ENCODE data around the gene CLDN4. TPM values are rescaled to one million over a fixed set of nuclear protein-coding genes. Genes with fewer than 3 reads are reported as not detected.

CLDN4 gene
- total RNA-seq, 1 donor from 2014 or later, result 29.5 TPM

GRCh38 chr7:73811760-73812168 is 19.0 kb upstream of the CLDN4 start:
- peak in 1 of 2 donors; percentile 81 for DNase-seq (ENCODE audit: extremely low spot score in 2 of 2)

GRCh38 chr7:73812996-73813395 is 17.8 kb upstream of the CLDN4 start:
- Histone ChIP-seq H3K36me3 (no peaks in the 10 kb centered on the region), H3K27me3 (no peaks in the 10 kb centered on the region), H3K9me3 (no peaks in the 10 kb centered on the region), H3K27ac (no peak overlapping the region), H3K4me1 (no peaks in the 10 kb centered on the region), H3K4me3 (no peak overlapping the region)
- intact Hi-C loops (cut with DNase I), result no loop called here
- TF ChIP-seq CTCF (IDR thresholded peaks at IDR 0.05) (no peak), POLR2A (IDR thresholded peaks at IDR 0.05) (no peak), POLR2AphosphoS5 (IDR thresholded peaks at IDR 0.05; ENCODE audit: insufficient read depth in 1 of 2, low read depth in 1 of 2) (no peak)
- no peak for DNase-seq (ENCODE audit: extremely low spot score in 2 of 2)

More at GRCh38 chr7:73811760-73812168, 19.0 kb upstream of the CLDN4 start:
- Histone ChIP-seq H3K27me3 (no peaks in the 10 kb centered on the region), H3K27ac (no peak overlapping the region), H3K9me3 (no peaks in the 10 kb centered on the region), H3K4me1 (no peaks in the 10 kb centered on the region), H3K4me3 (no peak overlapping the region), H3K36me3 (no peaks in the 10 kb centered on the region)
- intact Hi-C loops (cut with DNase I), result no loop called here
- TF ChIP-seq CTCF (IDR thresholded peaks at IDR 0.05), result peak; percentile 22 to 72 (median 45)
- no peak for TF ChIP-seq POLR2AphosphoS5 (IDR thresholded peaks at IDR 0.05; ENCODE audit: insufficient read depth in 1 of 2, low read depth in 1 of 2)
- TF ChIP-seq POLR2A (IDR thresholded peaks at IDR 0.05), result no peak

- intact Hi-C loops (cut with DNase I), result no loop called here
- no peak for DNase-seq (ENCODE audit: extremely low spot score in 2 of 2)
- H3K27me3 ChIP-seq, result no peaks in the 10 kb centered on the region
These were observed 15.4 kb upstream of the CLDN4 start for GRCh38 chr7:73815436-73815835.

GRCh38 chr7:73817121-73817520 is 13.7 kb upstream of the CLDN4 start:
- DNase-seq (ENCODE audit: extremely low spot score in 2 of 2), result no peak
- intact Hi-C loops (cut with DNase I), result no loop called here

More at GRCh38 chr7:73815436-73815835, 15.4 kb upstream of the CLDN4 start:
- Histone ChIP-seq H3K4me1 (no peaks in the 10 kb centered on the region), H3K4me3 (no peak overlapping the region), H3K27ac (no peak overlapping the region), H3K36me3 (no peaks in the 10 kb centered on the region), H3K9me3 (no peaks in the 10 kb centered on the region)
- TF ChIP-seq CTCF (IDR thresholded peaks at IDR 0.05) (no peak), POLR2A (IDR thresholded peaks at IDR 0.05) (no peak), POLR2AphosphoS5 (IDR thresholded peaks at IDR 0.05; ENCODE audit: insufficient read depth in 1 of 2, low read depth in 1 of 2) (no peak)

More at GRCh38 chr7:73817121-73817520, 13.7 kb upstream of the CLDN4 start:
- H3K4me1 ChIP-seq, result peaks cover under 1% of the 10 kb centered on the region
- no peak for TF ChIP-seq CTCF (IDR thresholded peaks at IDR 0.05)
- TF ChIP-seq POLR2A (IDR thresholded peaks at IDR 0.05), result no peak
- TF ChIP-seq POLR2AphosphoS5 (IDR thresholded peaks at IDR 0.05; ENCODE audit: insufficient read depth in 1 of 2, low read depth in 1 of 2), result no peak
- no peaks in the 10 kb centered on the region for H3K36me3 ChIP-seq
- no peaks in the 10 kb centered on the region for H3K27me3 ChIP-seq
- H3K27ac ChIP-seq, result no peak overlapping the region
- no peaks in the 10 kb centered on the region for H3K9me3 ChIP-seq
- no peak overlapping the region for H3K4me3 ChIP-seq

Measured in vagina (tissue), 2 donors.